Uterus (tissue), 2 donors: ENCODE results near the gene ADI1.

Experiments used
- CTCF ChIP-seq, 4 experiments: fragments of 200-600 bp in 2 of 4; fragments of 450-650 bp in 2 of 4; sonication (generic) in 2 of 4; IDR thresholded peaks; one replicate each; pipeline ENCODE4 v1.5.1; 2016 to 2019; ENCODE audit warnings: antibody characterized with exemption in 4 of 4, mild to moderate bottlenecking in 2 of 4, moderate library complexity in 1 of 4
- POLR2A ChIP-seq, 2 donors: fragments of 450-650 bp; IDR thresholded peaks; one replicate each; pipeline ENCODE4 v1.6.1; 2016; ENCODE audit warnings: antibody characterized with exemption in 2 of 2, mild to moderate bottlenecking in 1 of 2, moderate library complexity in 1 of 2

- no peak for TF ChIP-seq CTCF (IDR thresholded peaks at IDR 0.05)
- no peak for TF ChIP-seq POLR2A (IDR thresholded peaks at IDR 0.05)
These were observed 32.3 kb downstream of the ADI1 start for GRCh38 chr2:3487028-3487425.
